HT-29 (cell line): Measurements from ENCODE around the gene N4BP2. TPM values are rescaled to one million over a fixed set of nuclear protein-coding genes. Genes with fewer than 3 reads are reported as not detected.

Experiments
- DNase-seq: peaks from one replicate; pipeline ENCODE4 v3.0.0-alpha.2; 2015; ENCODE audit warnings: low spot score
- total RNA-seq: library from RNA; depleted of rRNA; stranded (reverse); fragments of >200 nt; shearing (Covaris generic); gene quantifications from 2 replicates; pipeline ENCODE4 v1.2.3, GENCODE V29; 2014

N4BP2 gene
- total RNA-seq, 1 experiment from 2014 or later, result 1.8 TPM

DNA sequence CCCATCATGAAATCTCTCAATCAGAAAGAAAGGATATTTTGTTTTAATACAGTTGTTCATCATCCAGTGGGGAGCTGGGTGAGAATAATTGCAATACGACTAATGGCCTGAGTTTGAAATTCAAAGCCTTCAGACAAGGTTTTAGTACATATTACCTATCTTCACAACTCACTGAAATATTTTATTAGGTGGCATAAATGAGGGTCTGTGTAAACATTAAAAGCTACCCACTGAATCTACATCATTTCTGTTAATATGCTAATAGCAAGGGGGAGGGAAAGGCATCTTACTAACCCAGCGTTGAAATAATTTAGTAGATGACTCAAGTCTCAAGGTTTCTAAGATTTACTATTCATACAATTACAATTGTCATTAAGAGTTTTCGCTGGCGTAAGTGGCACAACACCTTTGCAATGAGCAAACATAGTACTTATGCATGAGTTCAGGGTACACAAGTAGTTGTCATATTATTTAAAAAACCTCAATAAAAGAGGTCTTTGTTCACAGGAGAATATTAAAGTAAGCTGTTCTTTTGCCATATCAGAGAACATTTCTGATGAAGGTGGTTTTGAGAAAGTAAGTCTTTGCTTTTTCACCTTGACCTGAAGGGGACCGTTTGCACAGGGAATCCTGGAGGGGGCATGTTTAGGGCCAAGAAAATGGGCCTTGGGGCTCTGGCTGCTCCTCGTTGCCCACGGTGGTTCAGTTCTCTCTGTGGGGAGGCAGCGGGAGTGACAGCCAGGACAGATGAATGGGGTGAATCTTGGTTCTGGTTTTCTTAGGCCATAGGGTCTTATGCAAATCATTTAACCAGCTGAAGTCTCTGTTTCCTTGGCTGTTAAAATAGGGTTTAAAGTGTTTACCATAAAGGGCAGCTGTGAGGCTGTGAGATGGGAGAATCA lies 135.7 kb downstream of the N4BP2 start:
- no peak for DNase-seq

DNA sequence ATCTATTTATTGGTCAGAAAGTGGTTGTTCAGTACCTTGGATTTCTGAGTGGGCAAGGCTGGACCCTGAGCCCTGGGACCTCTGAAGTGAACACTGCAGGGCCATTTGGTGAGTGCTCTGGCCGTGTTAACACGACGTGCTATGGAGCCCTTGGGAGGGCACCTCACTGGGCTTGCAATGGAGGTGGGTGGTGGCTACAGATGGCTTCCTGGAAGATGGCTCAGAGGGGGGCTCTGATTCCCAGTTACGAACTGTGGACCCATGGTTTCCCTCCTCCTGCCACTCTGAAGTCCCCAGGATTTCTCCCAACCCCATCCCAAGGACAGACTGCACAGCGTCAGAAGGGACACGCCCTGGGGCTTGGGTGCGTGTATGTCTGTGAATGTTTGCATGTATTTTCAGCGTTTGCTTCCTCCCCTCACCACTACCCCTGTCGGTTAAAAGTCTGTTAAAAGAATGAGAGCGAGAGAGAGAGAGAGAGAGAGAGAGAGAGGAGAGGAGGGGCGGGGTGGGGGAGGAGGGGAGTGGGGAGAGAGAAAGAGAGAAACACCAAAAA lies 136.4 kb downstream of the N4BP2 start:
- no peak for DNase-seq

DNA sequence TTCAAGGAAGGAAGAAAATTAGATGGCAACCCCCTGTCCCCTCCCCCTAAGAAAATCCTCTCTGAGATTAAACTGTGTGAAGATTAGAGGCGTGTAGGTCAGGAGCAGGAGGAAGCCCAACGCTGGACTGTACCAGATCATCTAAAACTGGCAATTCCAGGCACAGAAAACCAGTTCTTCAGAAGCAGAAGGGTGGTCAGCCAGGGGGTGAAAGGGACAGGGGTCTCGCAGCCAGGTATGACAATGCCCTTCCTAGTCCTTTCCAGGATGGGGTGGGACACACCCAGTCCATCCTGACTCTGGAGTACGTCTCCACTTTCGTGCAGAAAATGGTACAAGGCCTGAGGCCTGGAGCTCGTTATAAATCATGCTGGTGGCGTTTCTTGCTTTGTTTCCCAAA lies 136.9 kb downstream of the N4BP2 start:
- no peak for DNase-seq

DNA sequence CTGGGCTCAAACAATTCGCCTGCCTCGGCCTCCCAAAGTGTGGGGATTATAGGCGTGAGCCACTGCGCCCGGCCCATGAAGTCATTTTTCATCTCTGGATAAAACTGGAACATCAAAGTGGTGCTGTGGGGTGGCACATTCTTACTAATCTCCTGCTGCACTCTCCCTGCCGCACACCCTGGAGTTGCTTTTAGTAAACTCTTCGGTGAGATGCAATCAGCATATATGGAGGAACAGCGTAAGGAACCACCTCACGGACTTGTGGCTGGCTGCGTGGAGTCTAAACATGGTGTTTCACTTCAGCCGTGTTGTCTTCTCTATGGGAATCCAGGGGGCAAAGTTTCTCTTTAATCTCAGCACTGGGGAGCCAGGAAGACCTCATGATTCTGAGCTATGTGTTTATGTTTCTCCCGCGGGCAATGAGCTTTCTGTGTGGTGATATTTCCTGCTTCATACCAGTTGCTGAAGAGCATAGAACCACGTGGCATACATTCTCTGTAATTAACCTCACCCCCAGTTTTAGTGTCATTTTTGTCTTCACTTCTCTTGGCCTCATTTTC lies 138.0 kb downstream of the N4BP2 start:
- DNase-seq, result peak; percentile 25

DNA sequence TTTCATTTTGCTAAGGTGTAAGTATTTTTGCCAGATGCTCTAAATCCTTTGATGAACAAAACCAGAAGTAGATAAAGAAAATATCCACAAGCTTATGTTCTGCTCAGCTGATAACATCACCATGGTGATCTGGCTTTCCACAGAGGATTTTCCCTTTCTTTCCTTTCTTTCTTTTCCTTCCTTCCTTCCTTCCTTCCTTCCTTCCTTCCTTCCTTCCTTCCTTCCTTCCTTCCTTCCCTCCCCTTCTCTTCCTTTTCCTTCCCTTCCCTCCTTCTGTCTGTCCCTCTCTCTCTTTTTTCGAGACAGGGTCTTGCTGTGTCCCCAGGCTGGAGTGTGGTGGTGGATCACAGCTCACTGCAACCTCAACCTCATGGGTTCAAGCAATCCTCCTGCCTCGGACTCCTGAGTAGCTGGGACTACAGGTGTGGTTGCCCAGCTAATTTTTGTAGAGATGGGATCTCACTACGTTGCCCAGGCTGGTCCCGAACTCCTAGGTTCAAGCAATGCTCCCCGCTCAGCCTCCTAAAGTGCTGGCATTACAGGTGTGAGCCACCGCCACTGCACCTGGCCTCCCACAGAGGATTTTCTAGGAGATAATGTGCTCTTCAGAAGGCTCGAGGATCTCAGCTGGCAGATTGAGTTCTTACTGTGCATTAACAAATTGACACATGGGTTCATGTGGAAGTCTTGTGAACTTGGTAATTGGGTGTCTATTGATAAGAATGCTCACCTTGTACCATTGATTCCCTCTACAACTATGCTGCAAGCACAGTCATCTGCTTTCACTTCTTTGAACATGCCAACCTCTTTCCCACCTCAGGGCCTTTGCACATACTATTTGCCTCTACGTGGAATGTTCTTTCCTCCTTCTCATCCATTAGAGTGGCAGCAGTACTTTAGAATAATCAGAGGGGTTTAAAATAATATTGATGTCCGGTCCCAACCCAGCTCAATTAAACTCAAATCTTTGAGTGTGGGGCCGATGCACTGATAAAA lies 138.8 kb downstream of the N4BP2 start:
- no peak for DNase-seq

DNA sequence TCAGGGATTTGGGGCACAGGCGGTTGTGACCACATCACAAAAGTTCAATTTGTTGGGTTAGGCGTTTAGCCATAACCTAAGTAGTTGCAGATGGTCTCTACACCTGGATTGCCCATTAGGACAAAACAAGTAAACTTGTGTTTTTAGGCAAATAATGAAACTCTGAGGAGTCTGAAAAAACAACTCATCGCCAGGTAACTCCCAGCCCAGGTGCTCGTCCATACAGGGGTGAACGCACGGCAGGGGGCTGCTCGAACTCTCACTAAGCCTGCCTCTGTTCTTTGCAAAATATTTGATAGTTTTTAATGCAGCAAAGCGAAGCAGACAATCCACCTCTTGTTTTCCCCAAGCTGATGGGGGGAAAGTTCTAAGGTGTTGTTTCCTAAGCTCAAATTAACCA lies 139.6 kb downstream of the N4BP2 start:
- no peak for DNase-seq

DNA sequence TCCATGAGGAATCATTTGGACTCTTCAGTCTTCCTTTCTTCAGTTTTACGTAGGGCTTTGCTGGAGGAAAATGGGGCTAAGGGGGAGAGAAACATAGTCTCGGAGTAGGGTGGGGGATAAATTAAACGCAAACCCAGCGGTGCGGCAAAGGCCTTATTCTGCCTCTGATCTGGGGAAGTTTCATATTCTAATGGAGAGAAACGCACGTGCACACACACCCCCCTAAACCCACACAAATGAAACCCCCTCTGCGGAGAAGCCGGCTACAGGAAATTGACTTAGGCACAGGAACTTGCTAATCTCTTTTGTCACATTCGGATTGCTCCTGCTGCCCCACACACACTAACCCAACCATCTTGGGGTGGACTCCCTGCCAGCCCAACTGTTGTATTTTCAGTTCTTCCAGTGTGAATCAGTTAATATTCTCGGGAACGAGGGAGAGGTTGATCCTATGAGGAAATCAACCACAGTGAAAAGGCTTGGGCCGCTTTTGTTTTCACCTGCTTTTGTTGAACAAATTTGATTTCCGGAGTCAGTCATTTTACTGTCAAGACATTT lies 140.2 kb downstream of the N4BP2 start, which contains the start of gene RHOH:
RHOH (plus strand) TSS at position 308 of the 558 bp plus-strand sequence. CDS start 46,356 bp downstream, outside the sequence.
- DNase-seq, result no peak

DNA sequence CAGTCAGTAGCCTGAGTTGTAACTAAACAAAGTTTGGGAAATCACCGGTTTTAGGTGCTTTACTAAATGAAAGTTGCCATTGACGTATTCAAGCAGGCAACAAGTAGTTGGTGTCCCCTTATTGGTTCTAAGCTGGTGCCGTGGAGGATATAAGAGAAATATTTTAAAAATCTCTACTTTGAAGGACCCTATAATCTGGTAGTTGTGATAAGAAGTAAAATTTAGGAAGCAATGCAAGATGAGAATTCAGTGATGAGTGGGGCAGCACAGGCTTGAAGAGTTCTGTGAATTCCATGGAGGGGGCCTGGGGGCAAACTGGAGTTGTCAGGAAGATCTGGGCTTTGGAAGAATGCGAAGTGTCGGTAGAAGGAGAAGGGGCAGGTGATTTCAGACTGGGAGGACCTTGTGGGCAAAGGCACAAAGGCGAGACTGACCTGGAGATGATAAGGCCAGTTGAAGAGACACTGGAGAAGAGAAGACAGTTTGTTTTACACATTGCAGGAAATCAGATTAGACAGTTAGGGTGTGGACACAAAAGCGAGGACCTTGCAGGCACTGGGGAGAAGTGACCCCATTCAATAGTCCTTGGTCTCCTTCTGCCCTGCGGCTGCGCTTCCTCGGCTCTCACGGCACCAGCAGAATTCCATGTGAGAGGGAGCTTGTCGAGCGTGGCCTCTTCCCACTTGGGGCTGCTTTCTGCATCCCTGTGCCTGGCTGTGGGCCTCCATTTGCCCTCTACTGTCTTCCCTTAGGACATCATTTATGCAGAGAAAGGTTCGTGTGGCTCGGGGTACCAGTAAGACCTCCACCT lies 141.4 kb downstream of the N4BP2 start:
- DNase-seq, result no peak

DNA sequence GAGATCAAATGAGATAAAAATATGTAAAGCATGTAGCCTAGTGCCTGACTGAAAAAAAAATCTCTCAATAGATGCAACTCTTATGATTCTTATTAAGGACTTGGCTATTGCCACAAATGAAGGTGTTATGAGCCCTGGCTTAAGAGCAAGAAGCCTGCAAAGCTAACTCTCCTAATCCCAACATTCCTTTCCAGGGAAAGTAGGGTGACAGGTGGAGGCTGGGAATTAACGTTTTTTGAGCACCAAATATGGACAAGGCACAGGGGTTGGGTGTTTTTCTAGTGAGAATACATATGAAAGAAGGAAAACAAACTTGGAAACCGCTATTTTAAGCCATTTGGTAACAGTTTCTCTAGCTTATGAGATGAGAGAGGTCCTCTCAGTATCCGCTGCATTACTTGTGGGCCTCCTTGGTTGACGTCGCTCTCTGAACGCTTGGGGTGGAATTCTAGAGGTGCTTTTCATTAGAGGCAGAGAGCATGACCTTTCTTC lies 142.6 kb downstream of the N4BP2 start:
- no peak for DNase-seq

DNA sequence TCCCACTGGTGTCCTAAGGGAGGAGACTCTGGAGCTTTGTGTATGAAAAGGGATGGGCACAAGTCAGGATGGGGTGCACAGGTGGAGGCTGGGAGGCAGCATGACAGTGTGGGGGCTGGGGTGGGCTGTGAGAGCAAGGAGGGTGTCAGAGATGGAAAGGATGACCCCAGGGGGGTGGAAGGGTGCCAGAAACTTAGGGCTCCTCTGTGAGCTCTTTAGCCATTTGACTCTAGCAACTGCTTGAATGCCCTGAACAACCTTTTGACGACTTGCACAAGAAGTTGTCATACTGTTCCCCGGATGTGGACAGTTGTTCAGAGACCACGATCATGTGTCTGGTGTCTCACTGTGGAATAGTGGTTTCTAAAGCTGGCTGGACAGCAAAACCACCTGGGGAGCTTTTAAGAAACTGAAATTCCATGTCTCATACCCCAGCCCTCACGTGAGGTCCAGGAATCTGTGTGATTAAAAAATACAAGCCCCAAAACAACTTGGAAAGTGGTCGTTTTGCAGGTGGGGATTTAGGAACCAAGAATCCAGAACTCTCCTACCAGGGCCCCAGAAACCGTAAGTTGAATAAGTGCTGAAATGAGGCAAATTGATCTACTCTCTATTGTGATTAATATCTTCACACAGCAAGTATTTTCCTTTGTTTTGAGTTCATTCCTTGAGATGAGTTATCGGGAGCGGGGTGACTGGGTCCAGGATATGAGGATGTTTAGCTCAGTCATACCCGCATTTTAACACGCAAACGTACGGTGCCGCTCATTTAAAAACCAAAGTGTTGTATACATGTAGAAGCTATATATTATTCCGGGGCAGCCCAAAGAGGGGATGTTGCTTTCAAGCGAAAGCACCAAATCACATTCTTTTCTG lies 143.6 kb downstream of the N4BP2 start:
- no peak for DNase-seq

DNA sequence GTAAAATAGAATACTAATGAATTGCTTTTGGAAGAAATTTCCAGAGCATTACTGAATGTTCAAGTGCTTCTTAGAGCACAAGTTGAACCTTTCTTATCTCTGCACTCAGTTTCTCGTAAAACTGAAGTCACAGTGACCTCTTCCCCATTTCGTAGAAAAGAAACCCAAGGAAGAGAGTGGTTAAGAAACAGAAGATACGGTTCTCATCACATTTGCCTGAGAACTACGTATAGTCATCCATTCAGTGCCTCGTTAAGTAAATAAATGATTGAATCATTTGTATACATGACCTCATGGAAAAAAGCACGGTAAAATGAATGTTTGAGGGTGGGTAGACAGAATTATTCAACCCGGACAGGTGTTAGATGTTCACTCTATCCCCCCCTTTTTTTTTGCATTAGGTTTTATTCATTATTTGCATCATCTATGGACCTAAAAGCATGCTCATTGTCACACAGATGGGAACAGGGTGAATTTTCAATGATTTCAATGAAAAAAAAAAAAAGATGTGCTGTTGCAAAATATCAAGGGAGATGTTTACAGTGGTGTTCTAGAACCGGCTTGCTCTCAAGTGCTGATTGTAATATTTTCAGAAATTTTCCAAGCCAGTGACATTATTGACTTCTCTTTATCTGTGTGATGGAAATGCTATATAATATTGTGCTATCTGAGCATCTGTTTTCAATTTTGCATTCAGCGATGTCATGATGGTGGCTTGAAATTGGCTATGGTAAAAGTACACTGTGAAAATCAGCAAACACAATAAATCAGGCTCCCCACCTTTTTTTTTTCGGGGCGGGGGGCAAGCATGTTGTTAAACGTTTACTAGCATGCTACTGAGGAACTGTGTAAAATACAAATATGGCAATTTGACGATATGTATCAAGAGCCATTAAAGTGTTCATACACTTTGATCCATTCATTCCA lies 144.5 kb downstream of the N4BP2 start:
- DNase-seq, result no peak

DNA sequence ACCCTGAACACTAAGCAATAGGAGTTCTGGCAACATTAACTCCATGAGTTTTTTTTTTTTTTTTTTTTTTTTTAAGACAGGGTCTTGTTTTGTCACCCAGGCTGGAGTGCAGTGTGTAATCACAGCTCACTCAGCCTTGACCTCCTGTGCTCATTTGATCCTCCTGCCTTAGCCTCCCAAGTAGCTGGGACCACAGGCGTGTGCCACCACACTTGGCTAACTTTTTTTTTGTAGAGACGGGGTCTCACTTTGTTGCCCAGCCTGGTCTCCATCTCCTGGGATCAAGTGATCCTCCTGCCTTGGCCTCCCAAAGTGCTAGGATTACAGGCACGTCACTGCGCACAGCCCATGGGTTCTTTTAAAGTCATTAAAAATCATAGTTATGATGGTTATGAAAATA lies 145.2 kb downstream of the N4BP2 start:
- no peak for DNase-seq

DNA sequence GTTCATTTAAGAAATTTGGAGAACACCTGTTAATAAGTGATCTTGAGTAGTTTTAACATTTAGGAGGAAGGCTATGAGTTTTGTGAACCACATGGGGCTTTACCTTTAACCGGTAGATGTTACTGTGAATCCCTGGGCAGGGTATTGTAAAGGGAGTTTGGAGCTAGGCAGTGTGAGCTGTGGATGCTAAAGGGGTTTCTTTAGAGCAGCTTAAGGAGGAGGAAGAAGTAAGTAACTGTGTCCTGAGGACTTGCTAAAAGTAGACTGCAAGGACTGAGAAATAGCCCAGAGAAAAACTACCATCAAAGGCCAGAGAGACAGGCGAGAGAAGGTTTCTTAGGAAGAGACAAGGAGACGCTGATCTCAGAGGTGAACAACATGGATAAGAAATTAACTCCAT lies 145.8 kb downstream of the N4BP2 start:
- no peak for DNase-seq

DNA sequence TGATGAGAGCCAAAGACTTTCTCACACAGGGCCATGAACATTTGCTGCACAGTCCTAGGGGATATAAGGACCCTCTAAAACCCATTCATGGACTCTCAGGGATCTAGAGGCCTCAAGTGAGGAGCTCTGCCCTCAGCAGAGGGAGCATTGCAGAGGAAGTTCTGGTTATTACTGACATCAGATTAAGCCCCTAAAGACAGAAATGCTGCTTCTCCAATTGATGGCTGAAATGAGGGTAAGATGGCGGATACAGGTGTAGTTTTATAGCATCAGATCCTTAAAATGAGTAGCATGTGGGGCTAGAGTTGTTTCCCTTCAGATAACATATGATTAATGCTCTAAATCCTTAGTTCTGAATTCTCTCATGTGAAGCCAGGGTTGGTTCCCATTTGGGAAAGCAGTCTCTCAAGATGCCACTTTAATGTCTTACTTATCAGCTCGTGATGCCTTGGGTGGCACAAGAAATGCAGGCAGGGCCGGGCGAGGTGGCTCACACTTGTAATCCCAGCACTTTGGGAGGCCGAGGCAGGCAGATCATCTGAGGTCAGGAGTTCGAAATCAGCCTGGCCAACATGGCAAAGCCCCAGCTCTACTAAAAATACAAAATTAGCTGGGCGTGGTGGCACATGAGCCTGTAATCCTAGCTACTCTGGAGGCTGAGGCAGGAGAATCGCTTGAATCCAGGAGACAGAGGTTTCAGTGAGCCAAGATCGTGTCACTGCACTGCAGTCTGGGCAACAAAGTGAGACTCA lies 148.0 kb downstream of the N4BP2 start:
- DNase-seq, result no peak

DNA sequence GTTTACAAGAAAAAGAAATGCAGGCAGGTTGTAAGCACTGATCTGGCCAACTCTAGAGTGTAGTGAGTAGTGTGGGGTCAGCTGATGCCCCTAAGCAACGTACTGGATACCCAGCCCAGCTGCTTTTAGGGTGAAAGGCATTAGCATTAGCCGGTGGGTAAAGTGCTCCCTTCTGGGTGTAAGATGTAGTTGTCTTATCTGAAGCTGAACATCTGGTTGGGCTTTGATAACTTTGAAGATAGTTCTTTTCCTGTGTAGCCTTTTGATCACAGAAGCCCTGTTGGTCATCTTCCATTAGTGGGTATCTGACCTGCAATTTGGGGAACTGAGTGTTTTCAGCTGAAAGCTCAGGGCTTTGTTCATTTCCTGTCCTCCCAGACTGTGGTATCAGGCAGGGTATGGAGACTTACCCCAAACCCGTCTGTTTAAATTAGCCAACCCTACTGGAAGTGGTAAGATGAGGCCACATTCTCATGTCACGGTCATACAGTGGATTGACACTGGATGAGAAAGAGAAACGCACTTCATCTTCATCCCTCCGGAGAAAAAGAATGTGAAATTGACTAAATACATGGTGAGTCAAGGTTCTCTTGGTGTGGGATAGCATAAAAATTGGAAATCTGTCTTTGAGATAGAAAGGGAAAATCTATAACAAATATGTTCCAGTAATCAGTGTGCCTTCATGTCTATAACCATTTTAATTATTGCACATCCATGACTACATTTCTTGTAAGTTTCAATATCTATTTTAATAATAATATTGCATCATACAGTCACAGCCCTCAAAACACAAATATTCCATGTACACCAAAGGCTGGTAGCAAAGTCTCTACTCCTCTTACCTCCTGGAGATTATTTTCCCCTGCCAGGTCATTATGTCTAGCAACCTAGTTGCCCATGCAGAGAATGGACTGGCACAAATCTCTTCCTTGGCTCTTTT lies 148.9 kb downstream of the N4BP2 start:
- DNase-seq, result no peak

DNA sequence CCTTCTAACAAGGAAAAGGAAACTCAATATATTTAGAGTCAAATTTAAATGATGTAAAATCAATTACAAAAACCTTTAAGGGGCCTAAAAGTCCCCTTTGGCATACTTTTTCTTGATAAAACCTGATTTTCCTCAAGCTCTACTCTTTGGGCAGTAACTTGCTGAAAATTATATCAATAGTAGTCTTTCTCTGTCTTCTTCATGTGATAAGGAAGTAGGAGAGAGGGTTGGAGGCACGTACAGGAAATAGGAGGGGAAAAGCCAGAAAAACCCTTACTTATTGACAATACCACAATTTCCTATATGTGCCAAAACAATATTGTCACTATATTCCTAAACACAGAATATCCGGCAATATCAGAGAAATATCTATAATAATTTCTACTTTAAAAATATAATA lies 149.8 kb downstream of the N4BP2 start:
- no peak for DNase-seq
